HL-60 (cell line): ENCODE data around the gene CTNNA2.

ENCODE experiments used
- TF ChIP-seq, protein P1 (sequence below): IDR thresholded peaks from 2 replicates; pipeline ENCODE4 v1.6.1; 2012; ENCODE audit warnings: low read depth; ENCODE audit not compliant: insufficient replicate concordance
- TF ChIP-seq, protein P2 (sequence below): IDR thresholded peaks from one replicate; pipeline ENCODE4 v1.5.1; 2011; ENCODE audit warnings: low read length, control low read depth, inconsistent platforms; ENCODE audit not compliant: insufficient read depth

DNA sequence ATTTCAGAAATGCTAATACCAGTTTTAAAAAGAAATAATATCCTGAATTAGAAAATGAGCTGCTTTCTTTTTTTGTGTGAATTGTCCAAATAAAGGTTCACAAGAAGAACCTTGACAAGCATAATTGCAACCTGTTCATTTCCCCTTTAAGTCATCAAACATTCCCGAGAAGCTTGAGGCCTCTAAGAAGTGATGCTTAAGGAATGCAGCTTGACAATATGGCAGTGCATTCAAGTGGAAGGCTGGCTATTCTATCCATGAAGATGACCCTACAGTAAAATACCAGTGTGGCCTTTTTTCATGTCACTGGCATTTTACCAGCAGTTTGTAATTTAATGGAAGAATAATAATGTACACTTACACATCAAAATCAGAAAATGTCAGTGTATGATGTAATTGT lies 216.7 kb downstream of the CTNNA2 start:
- TF ChIP-seq, protein P1, sequence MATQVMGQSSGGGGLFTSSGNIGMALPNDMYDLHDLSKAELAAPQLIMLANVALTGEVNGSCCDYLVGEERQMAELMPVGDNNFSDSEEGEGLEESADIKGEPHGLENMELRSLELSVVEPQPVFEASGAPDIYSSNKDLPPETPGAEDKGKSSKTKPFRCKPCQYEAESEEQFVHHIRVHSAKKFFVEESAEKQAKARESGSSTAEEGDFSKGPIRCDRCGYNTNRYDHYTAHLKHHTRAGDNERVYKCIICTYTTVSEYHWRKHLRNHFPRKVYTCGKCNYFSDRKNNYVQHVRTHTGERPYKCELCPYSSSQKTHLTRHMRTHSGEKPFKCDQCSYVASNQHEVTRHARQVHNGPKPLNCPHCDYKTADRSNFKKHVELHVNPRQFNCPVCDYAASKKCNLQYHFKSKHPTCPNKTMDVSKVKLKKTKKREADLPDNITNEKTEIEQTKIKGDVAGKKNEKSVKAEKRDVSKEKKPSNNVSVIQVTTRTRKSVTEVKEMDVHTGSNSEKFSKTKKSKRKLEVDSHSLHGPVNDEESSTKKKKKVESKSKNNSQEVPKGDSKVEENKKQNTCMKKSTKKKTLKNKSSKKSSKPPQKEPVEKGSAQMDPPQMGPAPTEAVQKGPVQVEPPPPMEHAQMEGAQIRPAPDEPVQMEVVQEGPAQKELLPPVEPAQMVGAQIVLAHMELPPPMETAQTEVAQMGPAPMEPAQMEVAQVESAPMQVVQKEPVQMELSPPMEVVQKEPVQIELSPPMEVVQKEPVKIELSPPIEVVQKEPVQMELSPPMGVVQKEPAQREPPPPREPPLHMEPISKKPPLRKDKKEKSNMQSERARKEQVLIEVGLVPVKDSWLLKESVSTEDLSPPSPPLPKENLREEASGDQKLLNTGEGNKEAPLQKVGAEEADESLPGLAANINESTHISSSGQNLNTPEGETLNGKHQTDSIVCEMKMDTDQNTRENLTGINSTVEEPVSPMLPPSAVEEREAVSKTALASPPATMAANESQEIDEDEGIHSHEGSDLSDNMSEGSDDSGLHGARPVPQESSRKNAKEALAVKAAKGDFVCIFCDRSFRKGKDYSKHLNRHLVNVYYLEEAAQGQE, result no peak
- TF ChIP-seq, protein P2, sequence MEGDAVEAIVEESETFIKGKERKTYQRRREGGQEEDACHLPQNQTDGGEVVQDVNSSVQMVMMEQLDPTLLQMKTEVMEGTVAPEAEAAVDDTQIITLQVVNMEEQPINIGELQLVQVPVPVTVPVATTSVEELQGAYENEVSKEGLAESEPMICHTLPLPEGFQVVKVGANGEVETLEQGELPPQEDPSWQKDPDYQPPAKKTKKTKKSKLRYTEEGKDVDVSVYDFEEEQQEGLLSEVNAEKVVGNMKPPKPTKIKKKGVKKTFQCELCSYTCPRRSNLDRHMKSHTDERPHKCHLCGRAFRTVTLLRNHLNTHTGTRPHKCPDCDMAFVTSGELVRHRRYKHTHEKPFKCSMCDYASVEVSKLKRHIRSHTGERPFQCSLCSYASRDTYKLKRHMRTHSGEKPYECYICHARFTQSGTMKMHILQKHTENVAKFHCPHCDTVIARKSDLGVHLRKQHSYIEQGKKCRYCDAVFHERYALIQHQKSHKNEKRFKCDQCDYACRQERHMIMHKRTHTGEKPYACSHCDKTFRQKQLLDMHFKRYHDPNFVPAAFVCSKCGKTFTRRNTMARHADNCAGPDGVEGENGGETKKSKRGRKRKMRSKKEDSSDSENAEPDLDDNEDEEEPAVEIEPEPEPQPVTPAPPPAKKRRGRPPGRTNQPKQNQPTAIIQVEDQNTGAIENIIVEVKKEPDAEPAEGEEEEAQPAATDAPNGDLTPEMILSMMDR, result no peak
